Small intestine (tissue), 7 donors: ENCODE data around the gene ACTG2. TPM values are rescaled to one million over a fixed set of nuclear protein-coding genes. Genes with fewer than 3 reads are reported as not detected.

ENCODE experiments used
- DNase-seq, 2 donors: peaks; one replicate each; pipeline versions ENCODE4 v3.0.0 to v3.0.0-alpha.2; 2013
- FAIRE-seq: peaks from 2 replicates; lab custom pipeline; 2012; peaks lifted over from hg19 to GRCh38; lab: Jason Lieb, UNC
- H3K27ac ChIP-seq, 3 donors: one replicate each; pipeline ENCODE4 v1.5.1; 2013; ENCODE audit warnings: low read length in 2 of 3, mild to moderate bottlenecking in 2 of 3, control low read depth in 1 of 3, inconsistent platforms in 1 of 3, low read depth in 1 of 3, moderate library complexity in 1 of 3
- H3K27me3 ChIP-seq, 3 donors: one replicate each; pipeline ENCODE4 v1.6.1; 2013; ENCODE audit warnings: low read length in 3 of 3, inconsistent platforms in 1 of 3; ENCODE audit not compliant: control insufficient read depth in 3 of 3, insufficient read depth in 3 of 3
- H3K36me3 ChIP-seq, 3 donors: one replicate each; pipeline ENCODE4 v1.6.1; 2013; ENCODE audit warnings: low read length in 3 of 3, inconsistent platforms in 1 of 3, low read depth in 1 of 3, mild to moderate bottlenecking in 1 of 3, moderate library complexity in 1 of 3; ENCODE audit not compliant: control insufficient read depth in 3 of 3, insufficient read depth in 2 of 3
- H3K4me1 ChIP-seq, 3 donors: one replicate each; pipeline ENCODE4 v1.6.1; 2013; ENCODE audit warnings: low read length in 2 of 3, inconsistent platforms in 1 of 3, low read depth in 1 of 3, mild to moderate bottlenecking in 1 of 3, moderate library complexity in 1 of 3; ENCODE audit not compliant: control insufficient read depth in 3 of 3, insufficient read depth in 2 of 3
- H3K4me3 ChIP-seq, 3 donors: one replicate each; pipeline ENCODE4 v1.5.1; 2013; ENCODE audit warnings: low read length in 3 of 3, control low read depth in 1 of 3, inconsistent platforms in 1 of 3, low read depth in 1 of 3, mild to moderate bottlenecking in 1 of 3, moderate library complexity in 1 of 3
- H3K9me3 ChIP-seq, 2 donors: one replicate each; pipeline ENCODE4 v1.6.1; 2013; ENCODE audit warnings: low read depth in 1 of 2, low read length in 1 of 2; ENCODE audit not compliant: control insufficient read depth in 2 of 2, insufficient read depth in 1 of 2
- WGBS, 3 donors: extraction: QIAGEN DNeasy Blood & Tissue Kit; methylation state at CpG; one replicate each; pipeline ENCODE4 v1.1.7; 2013; 5-methylcytosine and 5-hydroxymethylcytosine counted together
- polyA plus RNA-seq, 4 donors: library from polyadenylated mRNA; stranded (reverse) in 3 of 4; unstranded in 1 of 4; fragments of 200-250 nt in 3 of 4; fragments of 120-200 nt in 1 of 4; gene quantifications; one replicate each; pipeline versions ENCODE4 v1.2.1 to v1.2.3, GENCODE V29; 2013
- donor health status: healthy with polysubstance abuse.
- donor health status: control.
- donor health status: control.
- donor health status: Bipolar disorder and iron deficiency.
- donor health status: healthy.

ACTG2 gene
- polyA plus RNA-seq, 4 donors, result 2.0 to 108 (median 42.5) TPM

- H3K4me1 ChIP-seq, result peaks cover 0 to 6% (median 0%) of the 10 kb centered on the region in 3 donors
- no peak for FAIRE-seq
- peaks cover 0 to 3% (median 0%) of the 10 kb centered on the region in 3 donors for H3K27me3 ChIP-seq
- H3K36me3 ChIP-seq, result no peaks in the 10 kb centered on the region
- H3K4me3 ChIP-seq, result no peak overlapping the region
- 57 to 68% (median 64%) methylated on average over 12 of the region's 12 CpGs for WGBS, 3 donors
- no peaks in the 10 kb centered on the region for H3K9me3 ChIP-seq
- DNase-seq, result peak; percentile 41 to 48
- H3K27ac ChIP-seq, result no peak overlapping the region
Measured at GRCh38 chr2:73920577-73921545, 28.1 kb downstream of the ACTG2 start.

GRCh38 chr2:73921581-73921980, 28.8 kb downstream of the ACTG2 start:
- WGBS, 3 donors, result 88 to 92% (median 91%) methylated on average over 9 of the region's 9 CpGs
- Histone ChIP-seq H3K4me3 (no peak overlapping the region), H3K27ac (no peak overlapping the region)

DNA sequence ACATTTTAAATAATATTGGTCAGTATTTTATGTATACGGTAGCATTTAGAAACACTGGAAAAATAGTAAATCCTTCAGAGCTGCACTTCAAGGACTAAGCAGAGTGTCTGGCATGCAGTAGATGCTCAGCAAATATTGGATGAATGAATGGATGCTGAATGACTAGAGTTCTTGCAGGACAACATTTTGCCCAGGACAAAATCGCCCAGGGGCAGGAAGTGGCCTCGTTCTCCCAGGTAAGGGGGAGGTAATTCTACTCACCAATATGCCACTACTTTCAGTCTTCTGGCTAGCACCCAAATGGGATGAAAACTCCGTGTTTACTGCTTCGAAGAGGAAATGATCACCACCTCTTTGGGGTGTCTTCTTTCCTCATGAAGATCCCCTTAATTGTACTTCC, 29.9 kb downstream of the ACTG2 start:
- no peak for DNase-seq

More at GRCh38 chr2:73921581-73921980, 28.8 kb downstream of the ACTG2 start:
- DNase-seq (no peak), FAIRE-seq (no peak)
- Histone ChIP-seq H3K27me3 (peaks cover 0 to 3% (median 0%) of the 10 kb centered on the region in 3 donors), H3K4me1 (peaks cover 0 to 6% (median 0%) of the 10 kb centered on the region in 3 donors), H3K36me3 (no peaks in the 10 kb centered on the region), H3K9me3 (no peaks in the 10 kb centered on the region)

GRCh38 chr2:73925033-73925704, 32.4 kb downstream of the ACTG2 start:
- WGBS, 3 donors, result 73 to 83% (median 78%) methylated on average over 7 of the region's 7 CpGs

More for the DNA sequence above, 29.9 kb downstream of the ACTG2 start:
- H3K27me3 ChIP-seq, result peaks cover 0 to 3% (median 0%) of the 10 kb centered on the region in 3 donors
- no peak for FAIRE-seq
- 47 to 71% (median 54%) methylated on average over 5 of the region's 5 CpGs for WGBS, 3 donors
- no peaks in the 10 kb centered on the region for H3K36me3 ChIP-seq
- peaks cover 0 to 8% (median 0%) of the 10 kb centered on the region in 3 donors for H3K4me1 ChIP-seq
- no peaks in the 10 kb centered on the region for H3K9me3 ChIP-seq
- no peak overlapping the region for H3K4me3 ChIP-seq
- no peak overlapping the region for H3K27ac ChIP-seq

DNA sequence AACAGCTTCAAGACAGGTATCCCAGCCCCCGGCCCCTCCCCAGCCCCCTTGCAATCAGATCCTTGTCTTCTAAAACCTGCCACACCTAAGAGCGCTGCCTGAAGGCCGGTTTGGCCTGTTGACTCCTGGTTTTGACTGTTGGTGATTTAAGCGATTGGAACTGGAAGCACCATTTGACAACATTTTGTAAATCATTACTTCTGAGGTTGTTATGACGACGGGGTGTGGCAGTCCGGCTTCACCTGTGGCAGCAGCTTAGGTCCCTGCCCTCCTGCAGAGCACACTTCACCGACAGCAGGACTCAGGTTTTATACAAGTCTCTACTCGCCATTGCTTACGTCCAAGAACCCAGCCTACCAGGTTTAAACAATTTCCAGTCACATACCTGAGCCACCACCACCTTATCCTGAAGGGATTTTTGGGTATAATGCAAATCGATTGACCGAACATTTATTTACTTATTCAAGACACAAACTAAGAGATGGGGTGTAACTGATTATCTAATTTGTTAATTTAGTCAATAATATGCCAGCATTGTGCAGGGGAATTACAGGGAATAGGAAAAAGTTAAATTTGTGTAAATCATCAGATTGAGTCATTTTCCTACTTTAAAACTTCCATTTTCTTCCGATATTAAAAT, 33.2 kb downstream of the ACTG2 start:
- Histone ChIP-seq H3K27ac (peak overlapping the region; percentile 79 to 95 (median 92)), H3K4me3 (peak overlapping the region in 2 of 3 donors; percentile 27 to 83), H3K4me1 (peaks cover 8 to 16% (median 9%) of the 10 kb centered on the region in 3 donors), H3K9me3 (no peaks in the 10 kb centered on the region), H3K27me3 (no peaks in the 10 kb centered on the region), H3K36me3 (peaks cover 0 to 5% (median 0%) of the 10 kb centered on the region in 3 donors)
- WGBS, 3 donors, result 12 to 63% (median 37%) methylated on average over 13 of the region's 13 CpGs
- DNase-seq (peak; percentile 91), FAIRE-seq (no peak)

More at GRCh38 chr2:73925033-73925704, 32.4 kb downstream of the ACTG2 start:
- Histone ChIP-seq H3K36me3 (no peaks in the 10 kb centered on the region), H3K27ac (peak overlapping the region; percentile 67 to 95 (median 79)), H3K27me3 (no peaks in the 10 kb centered on the region), H3K9me3 (no peaks in the 10 kb centered on the region), H3K4me3 (no peak overlapping the region), H3K4me1 (peaks cover 8 to 11% (median 11%) of the 10 kb centered on the region in 3 donors)
- DNase-seq (peak in 1 of 2 donors; percentile 12), FAIRE-seq (no peak)

DNA sequence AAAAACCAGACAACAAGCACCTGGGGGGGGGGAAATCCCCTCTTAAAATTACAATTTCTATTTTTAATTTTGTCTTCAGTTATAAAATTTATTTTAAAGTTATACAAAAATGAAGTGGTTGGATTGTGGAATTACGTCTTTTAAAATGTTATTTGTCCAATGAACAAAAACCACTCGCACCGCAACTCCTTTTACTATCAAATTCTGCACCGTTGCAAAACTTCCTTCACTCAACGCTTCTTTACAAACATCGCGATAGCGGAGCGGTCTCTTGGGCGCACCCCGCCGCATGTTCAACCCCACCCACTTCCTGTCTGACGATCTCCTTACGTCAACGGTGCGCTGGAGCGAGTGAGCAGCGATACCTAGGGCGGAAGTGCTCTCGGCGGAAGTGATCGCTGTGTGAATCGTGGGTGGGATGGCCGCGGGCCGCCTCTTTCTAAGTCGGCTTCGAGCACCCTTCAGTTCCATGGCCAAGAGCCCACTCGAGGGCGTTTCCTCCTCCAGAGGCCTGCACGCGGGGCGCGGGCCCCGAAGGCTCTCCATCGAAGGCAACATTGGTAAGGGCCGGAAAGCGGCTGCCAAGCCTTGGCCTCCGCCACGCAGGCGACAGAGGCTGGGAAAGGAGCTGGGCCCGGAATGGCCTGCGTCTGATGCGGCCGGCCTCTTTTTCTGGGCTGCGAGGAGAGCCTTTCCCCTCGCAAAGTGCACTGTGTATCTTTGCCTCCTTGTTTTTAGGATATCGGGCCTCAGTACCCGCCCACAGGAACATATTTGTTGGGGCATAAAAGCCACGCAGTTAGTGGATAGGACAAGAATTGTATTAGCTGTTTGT, 33.9 kb downstream of the ACTG2 start, which contains the start of gene DGUOK:
DGUOK (plus strand) TSS at position 388 of the 835 bp plus-strand sequence; CDS start at position 419, 31 bp downstream.
- Histone ChIP-seq H3K9me3 (no peaks in the 10 kb centered on the region), H3K36me3 (peaks cover 0 to 5% (median 0%) of the 10 kb centered on the region in 3 donors), H3K27me3 (no peaks in the 10 kb centered on the region), H3K4me1 (peaks cover 5 to 16% (median 8%) of the 10 kb centered on the region in 3 donors), H3K27ac (peak within 1 kb of the TSS; percentile 94 to 100 (median 95)), H3K4me3 (peak within 1 kb of the TSS; percentile 72 to 83 (median 79))
- peak; percentile 82 for FAIRE-seq
- peak; percentile 100 for DNase-seq
- 0 to 1% (median 0%) methylated on average over 50 of the region's 50 CpGs for WGBS, 3 donors

GRCh38 chr2:73927344-73927743, 34.5 kb downstream of the ACTG2 start:
- H3K27me3 ChIP-seq, result no peaks in the 10 kb centered on the region
- peak overlapping the region; percentile 72 to 83 (median 79) for H3K4me3 ChIP-seq
- 5 to 12% (median 11%) methylated on average over 6 of the region's 6 CpGs for WGBS, 3 donors
- H3K36me3 ChIP-seq, result peaks cover 0 to 5% (median 2%) of the 10 kb centered on the region in 3 donors
- peak overlapping the region; percentile 94 to 100 (median 95) for H3K27ac ChIP-seq
- no peak for DNase-seq
- H3K4me1 ChIP-seq, result peaks cover 5 to 21% (median 8%) of the 10 kb centered on the region in 3 donors
- no peaks in the 10 kb centered on the region for H3K9me3 ChIP-seq
- FAIRE-seq, result no peak
